SK-N-SH (cell line): ENCODE data around the gene TBC1D19. TPM values are rescaled to one million over a fixed set of nuclear protein-coding genes. Genes with fewer than 3 reads are reported as not detected.
"Not testable (repeated sequence)": the region's sequence is repeated elsewhere in the genome, so short reads cannot be mapped to it uniquely, and the experiment has no call there.

Source experiments
- CTCF ChIA-PET: fragments of 300-600, 350-600 bp; formaldehyde crosslinking; extraction: SDS; loops from one replicate; lab custom pipeline; 2021; lab: Yijun Ruan, JAX
- POLR2A ChIA-PET: fragments of 350-600 bp; sonication (Branson Sonifier 250); formaldehyde crosslinking; extraction: SDS; loops from one replicate; lab custom pipeline; 2020; ENCODE audit warnings: antibody characterized with exemption, inconsistent platforms; lab: Yijun Ruan, JAX
- DNase-seq: peaks from one replicate; pipeline ENCODE4 v3.0.0; 2012
- H2AFZ ChIP-seq: fragments of 200-600 bp; sonication (generic); 2 replicates; pipeline ENCODE4 v1.8.1; 2016; ENCODE audit warnings: antibody characterized with exemption, mild to moderate bottlenecking, low read depth
- H3F3A ChIP-seq: fragments of 200-600 bp; sonication (generic); replicated peaks from 2 replicates; pipeline ENCODE3; 2016; ENCODE audit warnings: antibody characterized with exemption, mild to moderate bottlenecking; ENCODE audit not compliant: insufficient read depth
- H3K27ac ChIP-seq, 2 experiments: fragments of 200-500 bp in 1 of 2; fragments of 200-600 bp in 1 of 2; sonication (Bioruptor generic) in 1 of 2; sonication (generic), shearing (Covaris generic) in 1 of 2; 2 replicates each; pipeline versions ENCODE4 v1.5.1 to v1.6.1; 2014 to 2016; ENCODE audit warnings: low read depth in 2 of 2, inconsistent platforms in 1 of 2, low read length in 1 of 2, mild to moderate bottlenecking in 1 of 2, mixed read lengths in 1 of 2
- H3K27me3 ChIP-seq: fragments of 200-600 bp; sonication (generic), shearing (Covaris generic); 2 replicates; pipeline ENCODE4 v1.6.1; 2016; ENCODE audit warnings: mixed run types; ENCODE audit not compliant: insufficient read depth
- H3K36me3 ChIP-seq, 2 experiments: fragments of 200-500 bp in 1 of 2; fragments of 200-600 bp in 1 of 2; sonication (Bioruptor generic) in 1 of 2; sonication (generic) in 1 of 2; replicated peaks in 1 of 2; 2 replicates each; pipeline versions ENCODE3 to v1.5.1; 2014 to 2016; ENCODE audit warnings: low read length in 1 of 2, mild to moderate bottlenecking in 1 of 2; ENCODE audit not compliant: insufficient read depth in 2 of 2, control insufficient read depth in 1 of 2
- H3K4me1 ChIP-seq, 2 experiments: fragments of 200-500 bp in 1 of 2; fragments of 200-600 bp in 1 of 2; sonication (Bioruptor generic) in 1 of 2; sonication (generic), shearing (Covaris generic) in 1 of 2; 2 replicates each; pipeline versions ENCODE4 v1.5.1 to v1.6.1; 2014 to 2016; ENCODE audit warnings: low read depth in 1 of 2, low read length in 1 of 2, mixed run types in 1 of 2; ENCODE audit not compliant: insufficient read depth in 2 of 2, control insufficient read depth in 1 of 2
- H3K4me2 ChIP-seq: fragments of 200-600 bp; sonication (generic), shearing (Covaris generic); 2 replicates; pipeline ENCODE4 v1.6.1; 2017; ENCODE audit warnings: mixed run types
- H3K4me3 ChIP-seq, 2 experiments: fragments of 200-500 bp in 1 of 2; fragments of 200-600 bp in 1 of 2; sonication (Bioruptor generic) in 1 of 2; sonication (generic), shearing (Covaris generic) in 1 of 2; 2 replicates each; pipeline versions ENCODE4 v1.5.1 to v1.8.1; 2014 to 2016; ENCODE audit warnings: low read depth in 2 of 2, inconsistent platforms in 1 of 2, low read length in 1 of 2, mild to moderate bottlenecking in 1 of 2, mixed read lengths in 1 of 2, moderate library complexity in 1 of 2
- H3K79me2 ChIP-seq: fragments of 200-600 bp; sonication (generic); 2 replicates; pipeline ENCODE4 v1.8.1; 2017; ENCODE audit warnings: mild to moderate bottlenecking; ENCODE audit not compliant: insufficient read depth
- H3K9ac ChIP-seq: fragments of 200-600 bp; sonication (generic); 2 replicates; pipeline ENCODE4 v1.6.1; 2017; ENCODE audit warnings: mixed run types
- H3K9me2 ChIP-seq: fragments of 200-600 bp; sonication (generic); 2 replicates; pipeline ENCODE4 v1.6.1; 2017; ENCODE audit warnings: mixed run types
- H3K9me3 ChIP-seq: fragments of 200-600 bp; sonication (generic); 2 replicates; pipeline ENCODE4 v1.6.1; 2017; ENCODE audit warnings: mixed run types, mild to moderate bottlenecking, moderate library complexity
- H4K20me1 ChIP-seq: fragments of 200-600 bp; sonication (generic); 2 replicates; pipeline ENCODE4 v1.6.1; 2017; ENCODE audit warnings: mild to moderate bottlenecking, mixed run types; ENCODE audit not compliant: insufficient read depth
- CHD2 ChIP-seq: fragments of 150-350 bp; IDR thresholded peaks from 2 replicates; pipeline ENCODE4 v1.6.1; 2018; ENCODE audit warnings: low read length; ENCODE audit not compliant: partially characterized antibody
- FOXJ3 ChIP-seq: sonication (generic); formaldehyde crosslinking; IDR thresholded peaks from 2 replicates; pipeline ENCODE4 v1.5.1; 2020; ENCODE audit warnings: mild to moderate bottlenecking, missing genetic modification reagents
- FOXM1 ChIP-seq: IDR thresholded peaks from 2 replicates; pipeline ENCODE4 v1.4.0; 2012; ENCODE audit warnings: low read depth, mild to moderate bottlenecking
- NRF1 ChIP-seq: IDR thresholded peaks from 2 replicates; pipeline ENCODE4 v1.6.1; 2012; ENCODE audit warnings: low read depth, mild to moderate bottlenecking, low read length
- POLR2AphosphoS5 ChIP-seq: IDR thresholded peaks from 2 replicates; pipeline ENCODE4 v1.6.1; 2012; ENCODE audit warnings: low read depth, low read length
- RAD21 ChIP-seq: IDR thresholded peaks from 2 replicates; pipeline ENCODE4 v1.6.1; 2012; ENCODE audit warnings: mild to moderate bottlenecking, low read length
- SMC3 ChIP-seq: IDR thresholded peaks from 2 replicates; pipeline ENCODE4 v1.6.1; 2012; ENCODE audit warnings: low read depth, low read length, improper control_type of control experiment
- TAF1 ChIP-seq: IDR thresholded peaks from 2 replicates; pipeline ENCODE4 v1.6.1; 2012; ENCODE audit warnings: low read depth, mild to moderate bottlenecking, low read length, moderate library complexity, borderline replicate concordance
- YY1 ChIP-seq: IDR thresholded peaks from 2 replicates; pipeline ENCODE4 v1.4.0; 2012; ENCODE audit warnings: low read depth, mild to moderate bottlenecking
- WGBS: methylation state at CpG from one replicate; pipeline ENCODE4 v1.1.6; 2017; ENCODE audit warnings: low lambda C conversion rate; 5-methylcytosine and 5-hydroxymethylcytosine counted together
- polyA plus RNA-seq, 3 experiments: library from polyadenylated mRNA; depleted of rRNA; stranded (reverse); fragments of >200 nt; gene quantifications; 2 replicates each; pipeline ENCODE4 v1.2.3, GENCODE V29; 2012
- TF ChIP-seq, protein P1 (sequence below): IDR thresholded peaks from 2 replicates; pipeline ENCODE4 v1.4.0; 2012; ENCODE audit warnings: low read depth

TBC1D19 gene
- polyA plus RNA-seq, 1 of the 3 experiments (the other 2 are of a cell fraction), result 4.2 TPM

DNA sequence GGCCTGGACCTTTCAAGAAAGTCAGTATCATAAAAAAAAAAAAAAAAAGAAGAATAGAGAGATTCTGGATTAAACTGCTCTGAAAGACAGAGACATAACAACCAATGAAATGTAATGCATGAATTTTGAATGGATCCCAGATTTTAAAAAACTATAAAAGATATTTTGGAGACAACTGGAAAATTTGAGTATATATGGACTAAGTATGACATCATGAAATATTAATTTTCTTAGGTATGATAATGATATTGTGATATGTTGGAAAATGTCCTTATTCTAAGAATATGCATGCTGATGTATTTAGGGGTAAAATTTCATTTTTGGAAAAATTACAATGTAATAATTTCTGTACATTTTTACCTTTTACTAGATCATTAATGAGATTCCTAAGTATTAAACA is 52.6 kb downstream of the TBC1D19 start (continued):
- TF ChIP-seq, protein P1, sequence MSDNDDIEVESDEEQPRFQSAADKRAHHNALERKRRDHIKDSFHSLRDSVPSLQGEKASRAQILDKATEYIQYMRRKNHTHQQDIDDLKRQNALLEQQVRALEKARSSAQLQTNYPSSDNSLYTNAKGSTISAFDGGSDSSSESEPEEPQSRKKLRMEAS, result no peak

DNA sequence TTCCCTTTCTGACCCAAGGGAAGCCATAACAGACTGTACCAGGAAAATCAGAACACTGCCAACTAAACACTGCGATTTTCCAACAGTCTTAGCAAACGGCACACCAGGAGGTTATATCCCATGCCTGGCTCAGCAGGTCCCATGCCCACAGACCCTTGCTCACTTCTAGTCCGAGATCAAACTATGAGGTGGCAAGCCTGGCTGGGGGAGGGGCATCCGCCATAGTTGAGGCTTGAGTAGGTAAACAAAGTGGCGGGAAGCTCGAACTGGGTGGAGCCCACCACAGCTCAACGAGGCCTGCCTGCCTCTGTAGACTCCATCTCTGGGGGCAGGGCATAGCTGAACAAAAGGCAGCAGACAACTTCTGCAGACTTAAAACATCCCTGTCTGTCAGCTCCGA is 56.8 kb downstream of the TBC1D19 start:
- H3K27me3 ChIP-seq, H3K9me2 ChIP-seq, DNase-seq, H3K9me3 ChIP-seq, H4K20me1 ChIP-seq, H3F3A ChIP-seq, H3K79me2 ChIP-seq, CTCF ChIA-PET, H3K4me2 ChIP-seq, H2AFZ ChIP-seq, H3K27ac ChIP-seq, H3K4me1 ChIP-seq, H3K4me3 ChIP-seq, POLR2A ChIA-PET, H3K9ac ChIP-seq: not testable (repeated sequence)
- 100% methylated on average over 2 of the region's 8 CpGs for WGBS
- H3K36me3 ChIP-seq, result peaks cover 11 to 23% of the 10 kb centered on the region in 2 experiments

DNA sequence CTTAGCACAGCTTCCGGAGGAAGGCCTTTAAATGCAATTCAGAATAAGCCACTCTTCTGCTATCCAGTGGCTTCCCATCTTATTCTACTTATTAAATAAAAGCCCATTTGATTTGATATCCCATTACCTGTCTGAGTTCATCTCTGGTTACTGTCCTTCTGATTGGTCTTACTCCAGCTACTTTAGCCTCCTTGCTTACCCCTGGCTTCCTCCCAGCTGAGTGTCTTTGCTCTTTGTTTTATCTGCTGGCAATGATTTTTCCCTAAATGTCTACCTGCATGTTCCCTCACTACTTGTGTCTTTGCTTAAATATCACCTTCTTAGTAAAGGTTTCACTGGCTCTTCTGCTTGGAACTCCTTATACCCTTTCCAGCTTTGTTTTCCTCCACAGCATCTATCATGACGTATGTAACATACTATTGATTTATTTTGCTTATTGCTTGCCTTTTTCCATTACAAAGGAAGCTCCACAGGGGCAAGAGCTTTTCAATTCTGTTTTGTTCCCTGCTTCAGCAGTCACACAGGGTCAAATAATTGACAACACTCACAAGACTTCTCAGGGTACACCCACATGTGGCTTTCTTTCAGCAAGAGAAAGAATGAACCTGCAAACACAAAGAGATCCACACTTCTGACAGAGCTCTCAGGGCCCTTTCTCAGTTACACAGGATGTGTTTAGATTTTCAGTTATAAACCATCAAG is 63.8 kb downstream of the TBC1D19 start:
- Histone ChIP-seq H3K79me2 (no peaks in the 10 kb centered on the region), H4K20me1 (no peaks in the 10 kb centered on the region), H3K9me3 (no peaks in the 10 kb centered on the region; the same call in 1 of the 2 replicates), H2AFZ (no peak overlapping the region), H3K27ac (no peak overlapping the region), H3K27me3 (no peaks in the 10 kb centered on the region), H3K4me3 (no peak overlapping the region), H3K4me2 (no peak overlapping the region), H3K9me2 (no peaks in the 10 kb centered on the region), H3F3A (no peaks in the 10 kb centered on the region), H3K36me3 (peaks cover 3 to 6% of the 10 kb centered on the region in 2 experiments), H3K9ac (no peak overlapping the region), H3K4me1 (no peaks in the 10 kb centered on the region)
- DNase-seq, result no peak
- 94% methylated on average over 2 of the region's 2 CpGs for WGBS
- ChIA-PET CTCF (interaction anchor here (0.7 kb wide), 1 partner anchor 87 kb away, joined by 3 read pairs; no protein-coding TSS in a partner anchor), POLR2A (no interaction called here)
- TF ChIP-seq POLR2AphosphoS5 (no peak), FOXM1 (no peak), RAD21 (no peak)

- no peaks in the 10 kb centered on the region for H3K4me1 ChIP-seq
Observed at GRCh38 chr4:26648260-26648659, 64.4 kb downstream of the TBC1D19 start.

More at GRCh38 chr4:26648260-26648659, 64.4 kb downstream of the TBC1D19 start:
- no peak overlapping the region for H3K4me2 ChIP-seq
- H3K79me2 ChIP-seq, result no peaks in the 10 kb centered on the region
- H4K20me1 ChIP-seq, result no peaks in the 10 kb centered on the region
- TF ChIP-seq TAF1 (no peak), NRF1 (no peak), FOXJ3 (no peak), SMC3 (no peak), CHD2 (no peak), POLR2AphosphoS5 (no peak), YY1 (no peak)
- H3K27ac ChIP-seq, result no peak overlapping the region
- H2AFZ ChIP-seq, result no peak overlapping the region
- H3K27me3 ChIP-seq, result no peaks in the 10 kb centered on the region
- H3K9me3 ChIP-seq, result no peaks in the 10 kb centered on the region; the same call in 1 of the 2 replicates
- H3K36me3 ChIP-seq, result peaks cover 3 to 6% of the 10 kb centered on the region in 2 experiments
- DNase-seq, result no peak
- H3K9me2 ChIP-seq, result no peaks in the 10 kb centered on the region
- H3F3A ChIP-seq, result no peaks in the 10 kb centered on the region
- H3K4me3 ChIP-seq, result no peak overlapping the region
- H3K9ac ChIP-seq, result no peak overlapping the region
- POLR2A ChIA-PET, result no interaction called here
- CTCF ChIA-PET, result no interaction called here
- WGBS, result 75% methylated on average over 1 of the region's 1 CpG
